ENCODE data around the gene GSTT2B.

DNA sequence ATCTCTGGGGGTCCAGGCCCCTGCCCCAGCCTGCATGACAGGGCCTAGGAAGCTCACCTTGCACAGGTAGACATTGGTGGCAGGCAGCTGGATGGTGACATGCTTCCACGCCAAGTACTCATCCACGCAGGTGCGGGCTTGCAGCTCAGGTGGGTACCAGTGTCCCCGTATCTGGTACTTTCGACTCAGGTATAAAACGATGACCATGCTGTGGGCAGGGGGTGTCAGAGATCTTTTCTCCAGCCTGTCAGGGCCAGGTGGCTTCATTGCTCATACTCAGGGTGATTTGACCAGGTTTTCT lies 45.9 kb upstream of the GSTT2B start:
- TF ChIP-seq POLR2A (IDR thresholded peaks at IDR 0.05), result no peak
- TF ChIP-seq, protein P1, sequence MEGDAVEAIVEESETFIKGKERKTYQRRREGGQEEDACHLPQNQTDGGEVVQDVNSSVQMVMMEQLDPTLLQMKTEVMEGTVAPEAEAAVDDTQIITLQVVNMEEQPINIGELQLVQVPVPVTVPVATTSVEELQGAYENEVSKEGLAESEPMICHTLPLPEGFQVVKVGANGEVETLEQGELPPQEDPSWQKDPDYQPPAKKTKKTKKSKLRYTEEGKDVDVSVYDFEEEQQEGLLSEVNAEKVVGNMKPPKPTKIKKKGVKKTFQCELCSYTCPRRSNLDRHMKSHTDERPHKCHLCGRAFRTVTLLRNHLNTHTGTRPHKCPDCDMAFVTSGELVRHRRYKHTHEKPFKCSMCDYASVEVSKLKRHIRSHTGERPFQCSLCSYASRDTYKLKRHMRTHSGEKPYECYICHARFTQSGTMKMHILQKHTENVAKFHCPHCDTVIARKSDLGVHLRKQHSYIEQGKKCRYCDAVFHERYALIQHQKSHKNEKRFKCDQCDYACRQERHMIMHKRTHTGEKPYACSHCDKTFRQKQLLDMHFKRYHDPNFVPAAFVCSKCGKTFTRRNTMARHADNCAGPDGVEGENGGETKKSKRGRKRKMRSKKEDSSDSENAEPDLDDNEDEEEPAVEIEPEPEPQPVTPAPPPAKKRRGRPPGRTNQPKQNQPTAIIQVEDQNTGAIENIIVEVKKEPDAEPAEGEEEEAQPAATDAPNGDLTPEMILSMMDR (IDR thresholded peaks at IDR 0.05), result no peak
